Right lung (tissue), 5 donors: ENCODE data around the gene SCYL2. TPM values are rescaled to one million over a fixed set of nuclear protein-coding genes. Genes with fewer than 3 reads are reported as not detected.
"Not testable (repeated sequence)": the region's sequence is repeated elsewhere in the genome, so short reads cannot be mapped to it uniquely, and the experiment has no call there.

ENCODE experiments used
- DNase-seq, 2 donors: peaks; one replicate each; pipeline ENCODE4 v3.0.0-alpha.2; 2013
- polyA plus RNA-seq, 5 donors: library from polyadenylated mRNA; unstranded; fragments of 120-200 nt; gene quantifications; one replicate each; pipeline versions ENCODE4 v1.2.1 to v1.2.3, GENCODE V29; 2013; ENCODE audit warnings: inconsistent platforms in 1 of 5, low replicate concordance in 1 of 5; ENCODE audit not compliant: insufficient read length in 5 of 5, insufficient read depth in 1 of 5

SCYL2 gene
- polyA plus RNA-seq, 5 donors: 45.6 to 76.9 (median 62.4) TPM

DNA sequence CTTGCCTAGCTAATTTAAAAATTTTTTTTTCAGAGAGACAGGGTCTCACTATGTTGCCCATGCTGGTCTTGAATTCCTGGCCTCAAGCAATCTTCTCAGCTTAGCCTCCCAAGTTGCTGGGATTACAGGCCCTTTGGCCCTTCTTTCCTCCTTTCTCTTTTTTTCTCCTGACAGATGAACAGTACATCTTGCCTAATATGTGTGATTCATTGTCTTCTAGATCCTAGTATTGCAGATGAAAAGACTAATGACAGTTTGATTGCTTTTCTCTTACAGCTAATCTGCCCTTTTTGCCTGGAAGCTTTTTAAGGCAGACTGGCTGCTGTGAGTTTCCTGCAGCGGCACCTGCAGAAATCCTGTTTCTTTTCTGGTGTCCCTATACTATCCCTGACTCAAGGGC, 12.1 kb upstream of the SCYL2 start:
- no peak for DNase-seq

- DNase-seq: no peak
Observed at GRCh38 chr12:100258127-100258526, 8.8 kb upstream of the SCYL2 start.

- no peak for DNase-seq
Observed at GRCh38 chr12:100263131-100263530, 3.8 kb upstream of the SCYL2 start.

- DNase-seq: not testable (repeated sequence)
Observed at GRCh38 chr12:100265107-100265506, 1.9 kb upstream of the SCYL2 start.

DNA sequence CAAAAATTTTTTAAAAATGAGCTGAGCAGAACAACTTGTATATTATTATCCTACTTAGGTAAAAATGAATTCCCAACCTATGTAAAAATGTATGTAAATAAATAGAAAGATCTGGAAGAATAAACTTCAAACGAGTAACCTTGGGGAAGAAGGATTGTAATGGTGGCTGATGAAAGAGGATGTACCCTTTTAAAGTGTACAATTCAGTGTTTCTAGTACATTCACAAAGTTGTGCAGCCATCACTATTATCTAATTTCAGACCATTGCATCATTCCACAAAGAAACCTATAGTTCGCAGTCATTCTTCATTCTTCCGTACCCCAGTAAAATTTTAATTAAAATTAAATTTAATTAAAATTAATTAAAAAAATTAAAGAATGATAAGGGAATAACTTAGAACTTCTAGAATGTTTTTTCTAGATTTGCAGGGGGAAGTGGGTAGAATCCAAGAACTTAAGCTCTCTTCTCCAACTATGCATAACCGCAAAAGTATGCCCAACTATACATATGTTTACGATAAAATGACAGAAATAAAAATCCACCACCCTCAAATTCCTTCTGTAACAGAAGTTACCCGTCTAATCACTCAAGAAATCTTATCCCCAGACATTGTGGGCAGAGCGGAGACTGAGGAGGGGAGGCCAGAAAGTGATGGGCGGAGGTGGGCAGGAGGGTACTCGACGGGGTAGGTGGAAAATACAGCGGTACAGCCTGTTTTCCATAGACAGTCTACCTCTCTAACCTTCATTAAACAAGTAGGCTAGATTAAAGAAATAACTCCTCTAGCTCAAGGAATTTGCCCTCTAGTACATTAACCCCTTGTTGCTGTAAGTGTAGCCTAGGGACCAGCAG, 1.0 kb upstream of the SCYL2 start:
- no peak for DNase-seq

GRCh38 chr12:100266585-100266834, 467 bp upstream of the SCYL2 start:
- no peak for DNase-seq

DNA sequence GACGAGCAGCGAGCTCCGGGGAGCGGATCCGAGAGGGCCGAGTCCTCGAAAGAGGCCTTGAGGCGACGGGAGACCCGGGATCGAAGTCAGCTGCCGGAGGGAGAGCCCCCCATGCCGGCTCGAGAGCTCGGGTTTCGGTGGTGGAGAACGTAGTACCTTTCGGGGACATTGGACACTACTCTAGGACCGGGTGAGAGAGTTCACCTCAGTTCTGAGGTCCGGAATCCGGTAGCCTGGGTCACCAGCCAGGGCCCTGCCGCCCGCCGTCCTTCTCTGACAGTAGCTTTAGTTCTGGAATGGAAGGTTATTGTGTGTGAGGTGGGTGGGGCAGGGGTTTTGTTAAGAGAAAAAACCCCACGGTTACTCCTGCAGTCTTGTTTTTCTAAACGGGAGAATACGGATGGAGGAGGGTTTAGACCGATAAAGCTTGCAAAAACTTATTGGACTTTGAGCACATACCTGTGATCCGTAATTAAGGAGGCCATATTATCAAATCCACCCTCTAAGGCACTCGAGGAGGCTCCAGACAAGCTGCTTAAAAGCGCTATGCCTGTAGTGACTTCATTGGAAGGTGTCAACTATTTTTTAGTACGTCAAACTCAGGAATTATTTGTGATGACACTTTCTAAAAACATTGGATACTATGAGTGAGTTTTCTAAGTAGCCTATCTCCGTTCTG, 765 bp downstream of the SCYL2 start:
- DNase-seq: peak; percentile 7 to 44

DNA sequence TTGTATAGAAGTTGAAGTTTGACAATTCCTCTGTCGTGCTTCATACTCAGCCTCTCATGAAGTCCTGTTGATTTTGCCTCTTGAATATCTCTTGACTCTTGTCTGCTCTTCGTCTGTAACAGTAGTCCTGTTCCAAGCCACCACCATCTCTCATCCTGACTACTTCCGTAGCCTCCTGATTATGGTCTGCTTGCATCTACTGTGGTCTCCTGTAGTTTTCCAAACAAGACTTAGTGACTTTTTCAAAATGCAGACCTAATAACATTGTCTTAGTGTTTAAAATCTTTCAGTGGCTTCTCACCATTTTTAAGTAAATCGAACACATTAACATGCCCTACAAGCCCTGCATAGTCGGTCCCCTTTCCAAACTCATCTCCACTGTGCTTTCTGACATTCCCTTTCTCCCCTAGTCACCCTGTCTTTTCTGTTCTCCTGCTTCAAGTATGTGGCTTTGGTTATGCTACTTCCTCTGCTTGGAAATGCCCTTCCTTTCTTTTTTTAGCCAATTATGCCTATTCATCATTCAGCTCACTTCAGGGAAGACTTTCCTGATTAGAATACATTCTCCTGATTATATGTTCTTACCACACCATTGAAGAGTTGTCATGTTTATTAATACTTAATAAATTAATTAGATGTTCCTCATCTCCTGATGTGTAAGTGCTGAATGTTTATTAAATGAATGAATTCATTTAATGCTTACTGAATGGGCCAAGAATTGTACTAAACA, 2.0 kb downstream of the SCYL2 start:
- DNase-seq: no peak

GRCh38 chr12:100273782-100274181, 6.8 kb downstream of the SCYL2 start:
- no peak for DNase-seq

DNA sequence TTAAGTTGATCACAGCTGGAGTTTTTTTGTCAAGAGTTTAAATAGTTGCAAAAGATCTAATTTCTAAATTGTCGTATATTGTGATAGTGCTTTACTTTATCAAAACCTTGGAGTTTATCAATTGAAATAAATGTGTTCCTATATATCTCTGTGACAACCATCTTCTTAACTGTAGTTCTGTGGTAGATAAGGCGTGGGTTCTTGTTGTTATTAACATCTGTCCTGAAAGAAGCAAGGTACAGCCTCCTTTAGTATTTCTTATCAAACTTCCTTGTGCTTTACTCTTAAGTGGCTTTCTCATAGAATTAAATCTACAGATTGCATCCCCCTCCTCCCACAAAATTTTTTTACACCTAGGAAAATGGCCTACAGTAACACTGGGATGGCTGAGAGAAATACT, 7.3 kb downstream of the SCYL2 start:
- DNase-seq: no peak

DNA sequence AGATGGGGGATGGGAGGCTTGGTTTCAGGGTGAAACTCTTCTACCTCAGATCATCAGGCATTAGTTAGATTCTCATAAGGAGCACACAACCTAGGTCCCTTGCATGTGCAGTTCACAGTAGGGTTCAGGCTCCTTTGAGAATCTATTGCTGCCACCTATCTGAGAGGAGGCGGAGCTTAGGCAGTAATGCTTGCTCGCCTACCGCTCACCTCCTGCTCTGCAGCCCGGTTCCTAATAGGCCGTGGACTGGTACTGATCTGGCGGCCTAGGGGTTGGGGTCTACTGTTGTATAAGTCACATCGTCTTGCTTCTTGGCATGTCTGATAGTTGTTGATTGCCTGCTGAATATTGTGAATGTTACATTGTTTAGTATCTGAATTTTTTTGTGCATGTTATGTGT, 12.2 kb downstream of the SCYL2 start:
- no peak for DNase-seq

DNA sequence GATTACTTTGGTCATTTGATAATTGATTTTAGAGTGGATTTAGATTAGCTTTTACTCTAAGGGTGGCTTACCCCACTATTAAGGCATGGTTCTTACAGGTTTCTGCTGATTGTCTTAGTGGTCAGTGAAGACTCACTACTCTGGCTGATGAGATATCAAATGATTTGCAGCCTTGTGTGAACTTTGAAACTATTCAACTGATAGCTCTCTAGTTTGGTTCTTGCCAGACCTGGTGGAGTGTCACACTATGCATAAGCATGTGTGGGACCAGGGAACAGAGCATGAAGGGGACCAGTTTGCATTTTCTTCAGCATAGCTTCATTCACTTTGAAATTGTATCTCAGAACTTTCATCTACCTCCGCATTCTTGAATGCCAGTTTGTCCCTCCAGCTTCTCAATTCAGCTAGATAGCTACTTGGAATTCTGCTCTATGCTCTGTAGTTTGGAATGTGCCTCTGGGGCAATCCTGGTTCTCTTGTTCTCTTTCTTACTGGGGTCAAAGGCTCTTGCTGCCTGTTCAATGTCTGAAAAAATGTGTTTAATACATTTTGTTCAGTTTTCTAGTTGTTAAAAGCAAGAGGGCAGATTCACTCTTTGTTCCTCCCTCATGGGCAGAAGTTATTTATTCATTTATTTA, 12.7 kb downstream of the SCYL2 start:
- no peak for DNase-seq

DNA sequence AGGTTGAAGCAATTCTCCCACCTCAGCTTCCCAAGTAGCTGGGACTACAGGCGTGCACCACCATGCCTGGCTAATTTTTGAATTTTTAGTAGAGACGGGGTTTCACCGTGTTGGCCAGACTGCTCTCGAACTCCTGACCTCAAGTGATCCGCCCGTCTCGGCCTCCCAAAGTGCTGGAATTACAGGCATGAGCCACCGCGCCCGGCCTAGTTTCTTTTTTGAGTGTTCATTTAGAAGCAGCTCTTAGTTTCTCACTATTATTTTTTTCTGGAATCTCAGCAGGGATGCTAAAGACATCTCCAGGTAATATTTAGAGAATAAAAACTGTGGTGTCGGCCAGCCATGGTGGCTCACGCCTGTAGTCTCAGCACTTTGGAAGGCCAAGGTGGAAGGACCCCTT, 17.6 kb downstream of the SCYL2 start:
- DNase-seq: not testable (repeated sequence)

DNA sequence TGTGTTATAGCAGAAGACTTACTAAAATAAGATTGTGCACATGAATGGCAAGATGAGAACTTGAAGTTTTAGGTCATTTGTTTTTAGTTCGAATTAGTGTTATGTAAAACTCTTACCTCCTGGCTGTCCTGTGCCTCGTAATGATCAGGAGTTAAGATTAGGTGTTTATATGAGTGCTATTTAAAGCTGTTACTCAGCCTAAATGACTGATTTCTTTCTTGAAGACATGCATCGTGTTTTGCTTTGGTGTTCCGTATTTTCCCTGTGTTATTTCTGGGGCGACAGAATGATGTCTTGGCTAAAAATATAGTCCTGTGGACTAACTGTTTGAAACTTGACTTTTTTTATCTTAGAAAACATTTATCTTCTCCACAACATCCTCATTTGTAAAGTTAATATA, 22.1 kb downstream of the SCYL2 start:
- no peak for DNase-seq

GRCh38 chr12:100290016-100290415, 23.0 kb downstream of the SCYL2 start:
- DNase-seq: no peak

DNA sequence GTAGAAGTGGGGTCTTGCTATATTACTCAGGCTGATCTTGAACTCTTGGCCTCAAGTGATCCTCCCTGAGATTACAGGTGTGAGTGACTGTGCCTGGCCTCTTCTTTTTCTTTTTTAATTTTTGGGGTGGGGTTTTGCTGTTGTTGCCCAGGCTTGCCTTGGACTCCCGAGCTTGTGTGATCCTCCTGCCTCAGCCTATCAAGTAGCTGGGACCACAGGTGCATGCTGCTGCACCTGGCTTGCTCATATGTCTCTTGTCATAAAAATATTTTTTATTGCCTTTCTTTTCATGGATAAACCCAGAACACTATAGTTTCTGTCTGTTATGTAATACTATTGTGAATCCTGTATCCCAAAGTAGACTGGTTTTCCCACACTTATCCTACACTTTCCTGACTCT, 26.0 kb downstream of the SCYL2 start:
- no peak for DNase-seq

- DNase-seq: not testable (repeated sequence)
Observed at GRCh38 chr12:100294366-100294765, 27.4 kb downstream of the SCYL2 start.

- no peak for DNase-seq
Observed at GRCh38 chr12:100295764-100296555, 29.0 kb downstream of the SCYL2 start.

DNA sequence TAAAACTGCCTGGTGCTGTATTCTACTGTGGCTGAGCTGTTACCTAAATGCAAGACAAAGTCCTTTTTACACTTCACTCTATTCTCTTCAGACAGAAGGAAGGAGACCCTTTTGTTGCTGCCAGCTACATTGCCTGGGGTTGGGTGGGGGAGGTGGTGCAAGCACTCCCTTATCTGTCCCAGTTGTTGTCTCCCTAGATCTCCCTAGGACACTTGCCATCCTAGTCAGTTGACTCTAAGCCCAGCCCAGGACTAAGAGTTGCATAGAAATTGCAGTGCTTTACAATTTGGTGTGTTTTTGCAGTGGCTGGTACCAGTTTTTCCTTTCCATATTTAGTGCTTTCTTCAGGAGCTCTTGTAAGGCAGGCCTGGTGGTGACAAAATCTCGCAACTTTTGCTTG, 35.1 kb downstream of the SCYL2 start:
- DNase-seq: no peak

DNA sequence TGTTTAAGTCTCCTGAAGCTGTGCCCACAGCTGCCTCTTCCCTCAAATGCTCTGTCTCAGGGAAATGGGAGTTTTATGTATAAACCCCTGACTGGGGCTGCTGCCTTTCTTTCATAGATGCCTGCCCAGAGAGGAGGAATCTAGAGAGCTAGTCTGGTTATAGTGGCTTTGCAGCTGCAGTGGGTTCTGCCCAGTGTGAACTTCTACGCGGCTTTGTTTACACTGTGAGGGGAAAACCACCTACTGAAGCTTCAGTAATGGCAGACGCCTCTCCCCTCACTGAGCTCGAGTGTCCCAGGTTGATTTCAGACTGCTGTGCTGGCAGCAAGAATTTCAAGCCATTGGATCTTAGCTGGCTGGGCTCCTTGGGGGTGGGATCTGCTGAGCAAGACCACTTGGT, 36.9 kb downstream of the SCYL2 start:
- DNase-seq: no peak

GRCh38 chr12:100304334-100304733, 37.4 kb downstream of the SCYL2 start:
- not testable (repeated sequence) for DNase-seq

DNA sequence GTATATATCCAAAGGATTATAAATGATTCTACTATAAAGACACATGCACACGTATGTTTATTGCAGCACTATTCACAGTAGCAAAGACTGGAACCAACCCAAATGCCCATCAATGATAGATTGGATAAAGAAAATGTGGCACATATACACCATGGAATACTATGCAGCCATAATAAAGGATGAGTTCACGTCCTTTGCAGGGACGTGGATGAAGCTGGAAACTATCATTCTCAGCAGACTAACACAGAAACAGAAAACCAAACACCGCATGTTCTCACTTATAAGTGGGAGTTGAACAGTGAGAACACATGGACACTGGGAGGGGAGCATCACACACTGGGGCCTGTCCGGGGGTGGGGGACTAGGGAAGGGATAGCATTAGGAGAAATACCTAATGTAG, 41.2 kb downstream of the SCYL2 start:
- not testable (repeated sequence) for DNase-seq
